K562 (cell line): ENCODE results near the gene TREX2. TPM values are rescaled to one million over a fixed set of nuclear protein-coding genes. Genes with fewer than 3 reads are reported as not detected.

Experiments
- ATAC-seq: fragments of 200-7000 bp; cut with Tn5 transposase; 3 replicates; pipeline ENCODE4 v1.9.1; 2020; ENCODE audit warnings: moderate library complexity
- BruUV-seq: library from RNA; stranded (reverse); fragments of 400-500 nt; replicated peaks from 2 replicates; lab custom pipeline; 2021; lab: Mats Ljungman, UMichigan
- CTCF ChIA-PET: fragments of 300-600 bp; formaldehyde crosslinking; extraction: SDS; loops from one replicate; lab custom pipeline; 2021; ENCODE audit warnings: low intra/inter-chr PET ratio; lab: Yijun Ruan, JAX
- POLR2A ChIA-PET: fragments of 300-600, 350-650 bp; sonication (Branson Sonifier 250); formaldehyde crosslinking; extraction: SDS; loops from one replicate; lab custom pipeline; 2021; ENCODE audit warnings: antibody characterized with exemption, inconsistent platforms; lab: Yijun Ruan, JAX
- DNase-seq, 4 experiments: peaks; one replicate each; pipeline versions ENCODE4 v3.0.0 to v3.0.0-alpha.2; 2011 to 2018; ENCODE audit warnings: low spot score in 3 of 4, mixed read lengths in 3 of 4; ENCODE audit errors: extremely low read depth in 1 of 4
- FAIRE-seq: peaks from 2 replicates; lab custom pipeline; 2011; peaks lifted over from hg19 to GRCh38; lab: Jason Lieb, UNC
- H2AFZ ChIP-seq: 2 replicates; pipeline ENCODE4 v1.6.0; 2011; ENCODE audit warnings: low read depth, low read length, control low read depth, inconsistent platforms
- H3K27ac ChIP-seq: fragments of 200-600 bp; 3 replicates; pipeline ENCODE4 v1.8.0; 2011; ENCODE audit warnings: low read depth, mild to moderate bottlenecking, control low read depth, inconsistent platforms, low read length, moderate library complexity, mixed read lengths; ENCODE audit errors: extremely low read depth
- H3K27me3 ChIP-seq, 2 experiments: fragments of 300-600 bp in 1 of 2; 2 replicates in 1 of 2; 3 replicates in 1 of 2; pipeline versions ENCODE4 v1.6.0 to v1.8.0; 2011; ENCODE audit warnings: inconsistent platforms in 2 of 2, low read length in 2 of 2, mild to moderate bottlenecking in 1 of 2, mixed read lengths in 1 of 2, moderate library complexity in 1 of 2; ENCODE audit not compliant: control insufficient read depth in 2 of 2, insufficient read depth in 2 of 2
- H3K36me3 ChIP-seq: fragments of 300-600 bp; 3 replicates; pipeline ENCODE4 v1.8.0; 2011; ENCODE audit warnings: mild to moderate bottlenecking, low read length, inconsistent platforms; ENCODE audit not compliant: control insufficient read depth, insufficient read depth
- H3K4me1 ChIP-seq, 2 experiments: fragments of 200-600 bp in 1 of 2; replicated peaks in 1 of 2; 2 replicates in 1 of 2; 3 replicates in 1 of 2; pipeline versions ENCODE4 v1.5.1 to v1.8.0; 2011; ENCODE audit warnings: inconsistent platforms in 2 of 2, low read length in 2 of 2, mild to moderate bottlenecking in 1 of 2, mixed read lengths in 1 of 2, moderate library complexity in 1 of 2; ENCODE audit not compliant: control insufficient read depth in 2 of 2, insufficient read depth in 2 of 2
- H3K4me2 ChIP-seq: 2 replicates; pipeline ENCODE4 v1.6.1; 2011; ENCODE audit warnings: low read length, control low read depth, inconsistent platforms, mixed read lengths; ENCODE audit not compliant: insufficient read depth
- H3K4me3 ChIP-seq: fragments of 200-600 bp; sonication (generic), shearing (Covaris generic); 2 replicates; pipeline ENCODE4 v1.5.1; 2016; ENCODE audit warnings: control low read depth, inconsistent platforms
- H3K79me2 ChIP-seq: fragments of 200-600 bp; 3 replicates; pipeline ENCODE4 v1.8.0; 2011; ENCODE audit warnings: low read length, inconsistent platforms; ENCODE audit not compliant: control insufficient read depth, insufficient read depth
- H3K9ac ChIP-seq, 2 experiments: 2 replicates each; pipeline versions ENCODE4 v1.6.0 to v1.6.1; 2011; ENCODE audit warnings: low read depth in 2 of 2, low read length in 2 of 2, control low read depth in 1 of 2, inconsistent platforms in 1 of 2, mild to moderate bottlenecking in 1 of 2, mixed read lengths in 1 of 2; ENCODE audit not compliant: insufficient read depth in 1 of 2
- H3K9me1 ChIP-seq: one replicate; pipeline ENCODE4 v1.6.0; 2011; ENCODE audit warnings: inconsistent platforms, mild to moderate bottlenecking, low read length, moderate library complexity; ENCODE audit not compliant: control insufficient read depth, insufficient read depth
- H3K9me3 ChIP-seq: replicated peaks from 2 replicates; pipeline ENCODE4 v1.5.1; 2011; ENCODE audit warnings: low read depth, low read length, inconsistent platforms; ENCODE audit not compliant: control insufficient read depth, insufficient read depth
- H4K20me1 ChIP-seq: replicated peaks from 2 replicates; pipeline ENCODE4 v1.6.1; 2011; ENCODE audit warnings: low read length, inconsistent platforms, mixed read lengths; ENCODE audit not compliant: control insufficient read depth, insufficient read depth
- DDX20 ChIP-seq: fragments of 450-650 bp; IDR thresholded peaks from 2 replicates; pipeline ENCODE4 v1.6.1; 2016; ENCODE audit warnings: missing genetic modification characterization, low read depth, mild to moderate bottlenecking, missing compliant biosample characterization, moderate library complexity
- E2F3 ChIP-seq: fragments of 250-450 bp; sonication (Bioruptor Pico); IDR thresholded peaks from 2 replicates; pipeline ENCODE4 v1.4.0; 2020; ENCODE audit warnings: mild to moderate bottlenecking
- ELF1 ChIP-seq: fragments of 200-800 bp; sonication (Bioruptor generic); IDR thresholded peaks from 2 replicates; pipeline ENCODE4 v1.6.1; 2016; ENCODE audit warnings: missing genetic modification characterization, missing compliant biosample characterization
- EP400 ChIP-seq: fragments of 450-650 bp; IDR thresholded peaks from 2 replicates; pipeline ENCODE4 v1.6.1; 2017; ENCODE audit warnings: antibody characterized with exemption, mild to moderate bottlenecking, moderate library complexity
- ETV6 ChIP-seq, 3 experiments: fragments of 150-350 bp in 1 of 3; sonication (generic) in 1 of 3; formaldehyde crosslinking in 1 of 3; IDR thresholded peaks; 2 replicates each; pipeline versions ENCODE4 v1.6.1 to v1.8.0; 2014 to 2022; ENCODE audit warnings: borderline replicate concordance in 2 of 3, low read depth in 2 of 3, antibody characterized with exemption in 1 of 3, low read length in 1 of 3, mild to moderate bottlenecking in 1 of 3, missing genetic modification reagents in 1 of 3
- ILK ChIP-seq: fragments of 450-650 bp; IDR thresholded peaks from 2 replicates; pipeline ENCODE4 v1.6.1; 2016; ENCODE audit warnings: missing genetic modification characterization, low read depth, mild to moderate bottlenecking, missing compliant biosample characterization, moderate library complexity, borderline replicate concordance
- KHSRP ChIP-seq: fragments of 450-650 bp; IDR thresholded peaks from 2 replicates; pipeline ENCODE4 v1.6.1; 2017
- SAFB2 ChIP-seq: fragments of 200-400 bp; formaldehyde crosslinking; IDR thresholded peaks from 2 replicates; pipeline ENCODE4 v1.6.1; 2018; ENCODE audit warnings: borderline replicate concordance, low read length, low read depth, moderate library complexity; ENCODE audit not compliant: severe bottlenecking
- SIN3A ChIP-seq, 2 experiments: fragments of 150-350 bp in 1 of 2; IDR thresholded peaks; 2 replicates each; pipeline ENCODE4 v1.6.1; 2011 to 2016; ENCODE audit warnings: borderline replicate concordance in 2 of 2, low read depth in 2 of 2, low read length in 2 of 2, mild to moderate bottlenecking in 2 of 2, moderate library complexity in 2 of 2; ENCODE audit not compliant: control insufficient read depth in 1 of 2
- TEAD1 ChIP-seq, 2 experiments: fragments of 450-650 bp in 1 of 2; sonication (generic) in 1 of 2; formaldehyde crosslinking; IDR thresholded peaks; 2 replicates each; pipeline versions ENCODE4 v1.4.0 to v1.8.0; 2020 to 2022; ENCODE audit warnings: mild to moderate bottlenecking in 2 of 2, missing genetic modification reagents in 1 of 2
- TEAD4 ChIP-seq, 2 experiments: sonication (generic) in 1 of 2; formaldehyde crosslinking in 1 of 2; IDR thresholded peaks; 2 replicates each; pipeline versions ENCODE4 v1.6.1 to v1.8.0; 2012 to 2022; ENCODE audit warnings: borderline replicate concordance in 1 of 2, inconsistent platforms in 1 of 2, low read length in 1 of 2, mild to moderate bottlenecking in 1 of 2, missing genetic modification reagents in 1 of 2
- ZNF12 ChIP-seq: sonication (generic); formaldehyde crosslinking; IDR thresholded peaks from 2 replicates; pipeline ENCODE4 v1.4.0; 2020; ENCODE audit warnings: mild to moderate bottlenecking, missing genetic modification reagents
- ZNF695 ChIP-seq: fragments of 450-650 bp; formaldehyde crosslinking; IDR thresholded peaks from 2 replicates; pipeline ENCODE4 v1.4.0; 2020; ENCODE audit warnings: mild to moderate bottlenecking, moderate library complexity
- WGBS: fragments of 100-300 bp; shearing (Covaris generic); methylation state at CpG from one replicate; pipeline ENCODE4 v1.1.6; 2016; ENCODE audit warnings: low coverage, mixed read lengths; ENCODE audit not compliant: insufficient coverage; ENCODE audit errors: missing lambda C conversion rate; 5-methylcytosine and 5-hydroxymethylcytosine counted together
- in situ Hi-C: fragments of 300-500 bp; cut with MboI; formaldehyde crosslinking; loops from 4 replicates; pipeline ENCODE4 v1.15.0; 2018; ENCODE audit warnings: inconsistent platforms, mixed read lengths
- intact Hi-C: fragments of 100-400 bp; cut with micrococcal nuclease; formaldehyde crosslinking; loops from 2 replicates; pipeline ENCODE4 v1.14.2; 2022
- polyA plus RNA-seq, 8 experiments: library from polyadenylated mRNA; depleted of rRNA in 4 of 8; stranded (reverse) in 5 of 8; unstranded in 3 of 8; fragments of >200 nt; fragmentation: Nextera tagmentation in 2 of 8; fragmentation: Illumina TruSeq in 1 of 8; extraction: Ambion mirVana in 2 of 8; extraction: Trizol in 1 of 8; gene quantifications; 2 replicates each; pipeline versions ENCODE4 v1.2.1 to v1.2.3, GENCODE V29; 2011 to 2014; ENCODE audit warnings: inconsistent platforms in 1 of 8, missing spikeins in 1 of 8
- total RNA-seq, 7 experiments: library from RNA; depleted of rRNA in 6 of 7; stranded (reverse); fragments of >200 nt in 6 of 7; fragmentation: Illumina TruSeq in 2 of 7; extraction: Trizol in 2 of 7; gene quantifications; 2 replicates each; pipeline versions ENCODE4 v1.2.1 to v1.2.3, GENCODE V29; 2011 to 2021; ENCODE audit warnings: low replicate concordance in 1 of 7
- TF ChIP-seq, protein P1 (sequence below): fragments of 200-800 bp; sonication (Bioruptor generic); IDR thresholded peaks from 2 replicates; pipeline ENCODE4 v1.6.1; 2016; ENCODE audit warnings: missing genetic modification characterization, missing compliant biosample characterization
- TF ChIP-seq, protein P2 (sequence below): fragments of 250-450 bp; sonication (Bioruptor Pico); IDR thresholded peaks from 2 replicates; pipeline ENCODE4 v1.5.0; 2021

Gene TREX2
- total and polyA plus RNA-seq, 9 of the 15 experiments (the other 6 are each of a cell fraction or from before 2014, with no cell fraction given) = 0.07 to 1.5 (median 0.33) TPM; not detected in 2

DNA sequence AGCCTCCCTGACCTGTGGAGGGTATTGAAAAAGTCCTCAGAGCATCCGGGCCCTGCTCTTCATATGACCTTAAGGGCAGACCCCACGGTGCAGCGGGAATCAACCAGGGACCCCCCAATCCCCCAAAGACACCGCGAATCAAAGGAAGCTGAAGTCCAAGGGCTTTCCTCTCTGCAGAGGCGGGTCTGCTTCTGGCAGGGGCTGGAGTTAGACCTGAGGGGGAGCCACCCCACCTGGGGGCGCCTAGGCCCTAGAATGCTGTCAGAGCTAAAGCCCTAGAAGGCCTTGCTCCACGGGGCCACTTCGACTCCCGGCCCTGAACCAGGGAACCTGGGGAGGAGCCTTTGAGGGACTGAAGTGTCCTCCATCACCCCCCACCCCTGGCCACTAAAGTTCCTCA lies 27.3 kb upstream of the TREX2 start:
- Histone ChIP-seq H3K9ac (no peak overlapping the region), H3K27me3 (no peaks in the 10 kb centered on the region), H3K36me3 (peaks cover 10% of the 10 kb centered on the region; the same call in 2 of the 3 replicates), H4K20me1 (no peaks in the 10 kb centered on the region), H2AFZ (no peak overlapping the region), H3K4me2 (no peak overlapping the region), H3K27ac (no peak overlapping the region), H3K9me1 (no peaks in the 10 kb centered on the region), H3K4me3 (no peak overlapping the region), H3K9me3 (no peaks in the 10 kb centered on the region), H3K79me2 (peaks cover 22% of the 10 kb centered on the region), H3K4me1 (peaks cover 4 to 52% of the 10 kb centered on the region in 2 experiments; a peak in 4 of 5 replicates)
- in situ Hi-C loops = no loop called here
- FAIRE-seq = no peak
- no TSS peak for BruUV-seq
- no peak for ATAC-seq
- TF ChIP-seq, protein P1, sequence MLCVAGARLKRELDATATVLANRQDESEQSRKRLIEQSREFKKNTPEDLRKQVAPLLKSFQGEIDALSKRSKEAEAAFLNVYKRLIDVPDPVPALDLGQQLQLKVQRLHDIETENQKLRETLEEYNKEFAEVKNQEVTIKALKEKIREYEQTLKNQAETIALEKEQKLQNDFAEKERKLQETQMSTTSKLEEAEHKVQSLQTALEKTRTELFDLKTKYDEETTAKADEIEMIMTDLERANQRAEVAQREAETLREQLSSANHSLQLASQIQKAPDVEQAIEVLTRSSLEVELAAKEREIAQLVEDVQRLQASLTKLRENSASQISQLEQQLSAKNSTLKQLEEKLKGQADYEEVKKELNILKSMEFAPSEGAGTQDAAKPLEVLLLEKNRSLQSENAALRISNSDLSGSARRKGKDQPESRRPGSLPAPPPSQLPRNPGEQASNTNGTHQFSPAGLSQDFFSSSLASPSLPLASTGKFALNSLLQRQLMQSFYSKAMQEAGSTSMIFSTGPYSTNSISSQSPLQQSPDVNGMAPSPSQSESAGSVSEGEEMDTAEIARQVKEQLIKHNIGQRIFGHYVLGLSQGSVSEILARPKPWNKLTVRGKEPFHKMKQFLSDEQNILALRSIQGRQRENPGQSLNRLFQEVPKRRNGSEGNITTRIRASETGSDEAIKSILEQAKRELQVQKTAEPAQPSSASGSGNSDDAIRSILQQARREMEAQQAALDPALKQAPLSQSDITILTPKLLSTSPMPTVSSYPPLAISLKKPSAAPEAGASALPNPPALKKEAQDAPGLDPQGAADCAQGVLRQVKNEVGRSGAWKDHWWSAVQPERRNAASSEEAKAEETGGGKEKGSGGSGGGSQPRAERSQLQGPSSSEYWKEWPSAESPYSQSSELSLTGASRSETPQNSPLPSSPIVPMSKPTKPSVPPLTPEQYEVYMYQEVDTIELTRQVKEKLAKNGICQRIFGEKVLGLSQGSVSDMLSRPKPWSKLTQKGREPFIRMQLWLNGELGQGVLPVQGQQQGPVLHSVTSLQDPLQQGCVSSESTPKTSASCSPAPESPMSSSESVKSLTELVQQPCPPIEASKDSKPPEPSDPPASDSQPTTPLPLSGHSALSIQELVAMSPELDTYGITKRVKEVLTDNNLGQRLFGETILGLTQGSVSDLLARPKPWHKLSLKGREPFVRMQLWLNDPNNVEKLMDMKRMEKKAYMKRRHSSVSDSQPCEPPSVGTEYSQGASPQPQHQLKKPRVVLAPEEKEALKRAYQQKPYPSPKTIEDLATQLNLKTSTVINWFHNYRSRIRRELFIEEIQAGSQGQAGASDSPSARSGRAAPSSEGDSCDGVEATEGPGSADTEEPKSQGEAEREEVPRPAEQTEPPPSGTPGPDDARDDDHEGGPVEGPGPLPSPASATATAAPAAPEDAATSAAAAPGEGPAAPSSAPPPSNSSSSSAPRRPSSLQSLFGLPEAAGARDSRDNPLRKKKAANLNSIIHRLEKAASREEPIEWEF (CRISPR knock-in tag) = no peak
- TF ChIP-seq ZNF695 (CRISPR knock-in tag) (no peak), SAFB2 (no peak), KHSRP (no peak), TEAD1 (CRISPR knock-in tag; IDR thresholded peaks at IDR 0.05) (no peak), DDX20 (tag) (no peak), E2F3 (CRISPR knock-in tag) (no peak), ELF1 (no peak), TEAD4 (IDR thresholded peaks at IDR 0.05; ENCODE audit: low read length) (no peak), TEAD4 (CRISPR knock-in tag; IDR thresholded peaks at IDR 0.05; ENCODE audit: borderline replicate concordance) (no peak), ETV6 (IDR thresholded peaks at IDR 0.05; ENCODE audit: borderline replicate concordance in 1 of 2, low read depth in 2 of 2, low read length in 1 of 2) (no peak), ETV6 (CRISPR knock-in tag; IDR thresholded peaks at IDR 0.05; ENCODE audit: borderline replicate concordance) (no peak), SIN3A (IDR thresholded peaks at IDR 0.05; ENCODE audit: borderline replicate concordance in 2 of 2, control insufficient read depth in 1 of 2, low read depth in 2 of 2, low read length in 2 of 2) (no peak), EP400 (no peak), ILK (tag) (no peak), ZNF12 (no peak)
- TF ChIP-seq, protein P2, sequence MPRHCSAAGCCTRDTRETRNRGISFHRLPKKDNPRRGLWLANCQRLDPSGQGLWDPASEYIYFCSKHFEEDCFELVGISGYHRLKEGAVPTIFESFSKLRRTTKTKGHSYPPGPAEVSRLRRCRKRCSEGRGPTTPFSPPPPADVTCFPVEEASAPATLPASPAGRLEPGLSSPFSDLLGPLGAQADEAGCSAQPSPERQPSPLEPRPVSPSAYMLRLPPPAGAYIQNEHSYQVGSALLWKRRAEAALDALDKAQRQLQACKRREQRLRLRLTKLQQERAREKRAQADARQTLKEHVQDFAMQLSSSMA (CRISPR knock-in tag) = no peak
- ChIA-PET CTCF (no interaction called here), POLR2A (no interaction called here)
- WGBS = 76% methylated on average over 3 of the region's 10 CpGs
- intact Hi-C loops = loop anchor here (5.0 kb wide), 1 partner anchor 34 kb away; no protein-coding TSS in a partner anchor
- no peak for DNase-seq
